HepG2 (cell line): Measurements from ENCODE around the gene TTLL12.

ENCODE experiments used
- NR2F2 ChIP-seq: IDR thresholded peaks from 2 replicates; pipeline ENCODE4 v1.6.1; 2012; ENCODE audit warnings: low read depth, inconsistent platforms, borderline replicate concordance
- TF ChIP-seq, protein P1 (sequence below): sonication (generic); formaldehyde crosslinking; IDR thresholded peaks from 2 replicates; pipeline ENCODE4 v1.5.0; 2020; ENCODE audit warnings: mild to moderate bottlenecking, missing genetic modification reagents, moderate library complexity

- TF ChIP-seq NR2F2 = no peak
- TF ChIP-seq, protein P1, sequence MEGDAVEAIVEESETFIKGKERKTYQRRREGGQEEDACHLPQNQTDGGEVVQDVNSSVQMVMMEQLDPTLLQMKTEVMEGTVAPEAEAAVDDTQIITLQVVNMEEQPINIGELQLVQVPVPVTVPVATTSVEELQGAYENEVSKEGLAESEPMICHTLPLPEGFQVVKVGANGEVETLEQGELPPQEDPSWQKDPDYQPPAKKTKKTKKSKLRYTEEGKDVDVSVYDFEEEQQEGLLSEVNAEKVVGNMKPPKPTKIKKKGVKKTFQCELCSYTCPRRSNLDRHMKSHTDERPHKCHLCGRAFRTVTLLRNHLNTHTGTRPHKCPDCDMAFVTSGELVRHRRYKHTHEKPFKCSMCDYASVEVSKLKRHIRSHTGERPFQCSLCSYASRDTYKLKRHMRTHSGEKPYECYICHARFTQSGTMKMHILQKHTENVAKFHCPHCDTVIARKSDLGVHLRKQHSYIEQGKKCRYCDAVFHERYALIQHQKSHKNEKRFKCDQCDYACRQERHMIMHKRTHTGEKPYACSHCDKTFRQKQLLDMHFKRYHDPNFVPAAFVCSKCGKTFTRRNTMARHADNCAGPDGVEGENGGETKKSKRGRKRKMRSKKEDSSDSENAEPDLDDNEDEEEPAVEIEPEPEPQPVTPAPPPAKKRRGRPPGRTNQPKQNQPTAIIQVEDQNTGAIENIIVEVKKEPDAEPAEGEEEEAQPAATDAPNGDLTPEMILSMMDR (CRISPR knock-in tag) = no peak
Measured at GRCh38 chr22:43231724-43232034, 44.7 kb upstream of the TTLL12 start.
